Epidermal melanocyte (primary cell): ENCODE results near the gene PREP.

Experiments
- DNase-seq: peaks from one replicate; pipeline ENCODE4 v3.0.0; 2011; ENCODE audit warnings: low spot score; ENCODE audit not compliant: insufficient read length

PREP gene

GRCh38 chr6:105397987-105398386 is 4.9 kb downstream of the PREP start:
- no peak for DNase-seq

GRCh38 chr6:105391705-105392104 is 11.2 kb downstream of the PREP start:
- DNase-seq: no peak

DNA sequence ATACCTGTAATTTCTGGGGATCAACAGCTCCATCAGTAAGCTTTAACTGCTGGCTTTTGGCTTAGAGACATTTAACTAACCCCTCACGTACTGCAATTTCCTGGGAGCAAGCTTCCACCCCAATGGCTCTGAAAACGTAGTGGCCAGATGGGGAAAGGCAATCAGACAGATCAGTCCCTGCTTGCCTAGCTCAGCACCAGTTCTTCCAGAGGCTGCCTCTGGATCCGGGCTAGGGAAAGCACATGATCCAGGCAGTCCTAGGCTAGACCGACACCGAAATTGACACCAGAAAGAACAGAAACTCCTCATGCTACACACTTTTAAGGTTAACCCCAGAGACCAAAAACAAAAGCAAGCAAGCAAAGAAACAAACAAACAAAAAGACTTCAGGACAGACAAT is 13.3 kb downstream of the PREP start:
- DNase-seq: no peak

- DNase-seq: no peak
These were observed 14.5 kb downstream of the PREP start for GRCh38 chr6:105388392-105388791.

- no peak for DNase-seq
These were observed 18.9 kb downstream of the PREP start for GRCh38 chr6:105384004-105384403.

DNA sequence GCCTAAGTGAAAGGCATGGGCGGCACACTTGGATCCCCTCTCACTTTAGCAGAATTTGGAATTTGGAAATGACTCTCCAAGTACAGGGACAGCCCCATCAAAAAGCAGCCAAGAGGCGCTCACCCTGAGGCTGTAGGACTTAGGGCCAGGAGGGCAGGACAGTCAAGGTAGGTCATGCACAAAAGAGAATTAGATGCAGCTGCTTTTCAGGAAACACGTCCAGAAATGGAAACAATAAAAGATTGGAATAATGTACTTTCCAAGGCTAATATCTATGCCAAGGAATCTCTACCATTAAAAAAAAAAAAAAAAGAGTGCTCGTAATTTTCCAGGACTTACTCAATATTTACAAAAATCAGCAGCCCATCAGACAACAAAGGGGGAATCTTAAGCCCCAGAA is 19.9 kb downstream of the PREP start:
- DNase-seq: no peak

- DNase-seq: no peak
These were observed 20.4 kb downstream of the PREP start for GRCh38 chr6:105382496-105382895.

GRCh38 chr6:105380634-105381033 is 22.2 kb downstream of the PREP start:
- DNase-seq: no peak

DNA sequence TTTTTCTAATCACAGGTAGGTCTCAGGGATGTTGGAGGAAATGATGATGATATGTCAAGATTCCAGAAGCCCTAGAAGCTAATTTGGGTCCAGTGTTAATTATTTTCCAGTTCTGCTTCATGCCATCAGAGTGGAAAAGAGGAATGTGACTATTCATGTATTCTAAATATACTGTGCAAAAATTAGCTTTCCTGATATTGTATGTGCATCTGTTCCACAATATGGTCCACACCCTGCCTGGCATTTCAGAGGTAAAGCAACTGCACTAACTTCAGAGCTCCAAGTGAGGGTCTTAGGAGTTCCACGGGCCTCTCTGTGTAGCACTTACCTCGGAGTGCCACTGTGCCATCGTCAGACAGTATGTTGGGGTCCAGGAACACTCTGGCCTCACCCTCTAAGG is 27.1 kb downstream of the PREP start:
- DNase-seq: no peak

- no peak for DNase-seq
These were observed 28.9 kb downstream of the PREP start for GRCh38 chr6:105374010-105374420.

DNA sequence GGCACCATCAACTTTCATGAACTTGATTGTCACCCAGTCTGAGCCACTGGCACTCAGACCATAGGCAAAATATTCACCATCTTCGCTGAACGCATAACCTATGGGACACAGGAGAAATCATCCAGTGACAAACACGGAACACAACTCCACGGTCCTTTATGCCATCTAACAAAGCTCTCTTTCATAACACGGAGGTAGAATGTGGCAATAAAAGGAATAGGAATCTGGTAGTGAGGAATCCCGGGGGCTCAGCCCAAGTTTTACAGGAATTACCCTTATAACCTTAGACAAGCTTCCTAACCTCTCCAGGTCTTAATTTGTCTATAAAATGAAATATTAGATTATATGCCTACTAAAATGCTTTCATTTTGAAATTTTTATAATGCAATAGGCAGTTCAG is 29.4 kb downstream of the PREP start:
- DNase-seq: no peak

- DNase-seq: no peak
These were observed 30.1 kb downstream of the PREP start for GRCh38 chr6:105372849-105373182.

- DNase-seq: no peak
These were observed 30.6 kb downstream of the PREP start for GRCh38 chr6:105372142-105372848.

DNA sequence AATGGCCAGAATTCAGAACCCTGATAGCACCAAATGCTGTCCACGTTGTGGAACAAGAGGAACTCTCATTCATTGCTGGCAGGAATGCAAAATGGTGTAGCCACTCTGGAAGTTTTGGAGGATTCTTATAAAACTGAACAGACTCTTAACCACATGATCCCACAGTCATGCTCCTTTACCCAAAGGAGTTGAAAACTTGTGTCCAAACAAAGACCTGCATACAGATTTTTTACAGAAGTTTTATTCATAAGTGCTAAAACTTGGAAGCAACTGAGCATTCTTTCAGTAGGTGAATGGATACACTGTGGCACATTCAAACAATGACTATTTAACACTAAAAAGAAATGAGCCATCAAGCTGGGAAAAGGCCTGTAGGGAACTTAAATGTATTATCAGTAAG is 32.5 kb downstream of the PREP start:
- DNase-seq: peak; percentile 44

DNA sequence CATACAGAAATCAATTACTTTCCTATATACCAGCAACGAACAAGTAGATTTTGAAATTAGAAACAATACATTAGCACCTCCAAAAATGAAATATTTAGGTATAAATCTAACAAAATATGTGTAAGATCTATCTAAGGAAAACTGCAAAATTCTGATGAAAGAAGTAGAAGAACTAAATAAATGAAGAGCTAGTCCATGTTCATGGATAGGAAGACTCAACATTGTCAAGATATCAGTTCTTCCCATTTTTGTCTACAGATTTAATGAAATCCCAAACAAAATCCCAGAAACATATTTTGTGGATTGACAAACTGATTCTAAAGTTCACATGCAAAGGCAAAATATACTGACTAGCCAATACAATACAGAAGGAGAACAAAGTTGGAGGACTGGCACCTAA is 33.7 kb downstream of the PREP start:
- no peak for DNase-seq

GRCh38 chr6:105364243-105364642 is 38.6 kb downstream of the PREP start:
- DNase-seq: no peak

DNA sequence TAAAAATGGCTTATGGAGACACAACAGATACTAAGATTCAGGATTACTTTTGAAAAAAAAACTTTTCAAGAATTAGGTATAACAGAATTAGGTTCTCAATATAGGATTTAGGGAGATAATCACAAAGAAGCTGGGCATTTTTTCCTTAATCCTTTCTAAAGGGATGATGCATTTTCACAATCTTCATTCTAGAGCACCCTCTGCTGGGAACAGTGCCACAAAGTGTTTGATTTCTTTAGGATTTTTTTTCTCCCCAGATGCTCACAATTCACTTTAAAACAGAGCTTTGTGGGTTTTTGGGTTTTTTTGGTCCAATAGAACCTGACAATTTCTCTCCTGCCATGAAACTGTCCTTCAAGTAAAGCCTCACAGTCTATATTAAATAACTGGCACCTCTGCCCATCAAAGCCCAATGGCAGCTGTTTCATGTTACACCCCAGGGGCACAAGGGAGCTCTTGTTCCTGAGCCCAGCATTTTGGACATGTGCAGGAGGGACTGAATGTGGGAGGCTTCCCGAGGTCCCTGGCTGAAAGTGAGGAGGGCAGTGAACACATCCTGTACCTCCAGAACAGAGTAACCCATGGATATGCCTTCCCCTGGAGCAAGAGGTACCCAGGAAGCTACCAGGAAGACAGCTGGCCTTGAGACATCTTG is 39.7 kb downstream of the PREP start:
- DNase-seq: no peak

GRCh38 chr6:105359419-105360370 is 43.2 kb downstream of the PREP start:
- peak; percentile 22 for DNase-seq

GRCh38 chr6:105357165-105357564 is 45.7 kb downstream of the PREP start:
- DNase-seq: no peak

DNA sequence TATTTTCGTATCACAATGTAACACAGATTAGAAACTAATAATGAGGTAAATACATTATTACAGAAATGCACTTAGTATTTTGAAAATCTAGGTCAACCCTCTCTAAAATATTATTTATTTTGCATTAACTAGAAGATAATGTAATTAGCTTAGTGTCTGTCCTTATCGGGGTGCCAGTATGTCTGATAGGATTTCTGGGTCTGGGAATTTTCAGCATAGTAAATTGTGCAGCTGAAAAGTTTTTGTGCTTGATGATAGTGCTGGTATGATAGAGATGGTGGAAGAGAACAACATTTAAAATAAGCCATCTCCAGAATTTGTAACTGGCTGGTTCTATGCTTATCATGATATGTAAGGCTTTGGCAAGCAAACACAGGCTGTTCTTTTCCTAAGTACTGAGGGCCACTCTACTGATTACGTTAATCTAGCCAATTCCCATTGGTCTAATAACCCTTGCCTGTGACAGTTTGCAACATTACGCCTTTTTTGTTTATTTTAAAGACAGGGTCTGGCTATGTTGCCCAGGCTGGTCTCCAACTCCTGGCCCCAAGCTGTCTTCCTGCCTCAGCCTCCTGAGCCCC is 50.8 kb downstream of the PREP start:
- DNase-seq: no peak

DNA sequence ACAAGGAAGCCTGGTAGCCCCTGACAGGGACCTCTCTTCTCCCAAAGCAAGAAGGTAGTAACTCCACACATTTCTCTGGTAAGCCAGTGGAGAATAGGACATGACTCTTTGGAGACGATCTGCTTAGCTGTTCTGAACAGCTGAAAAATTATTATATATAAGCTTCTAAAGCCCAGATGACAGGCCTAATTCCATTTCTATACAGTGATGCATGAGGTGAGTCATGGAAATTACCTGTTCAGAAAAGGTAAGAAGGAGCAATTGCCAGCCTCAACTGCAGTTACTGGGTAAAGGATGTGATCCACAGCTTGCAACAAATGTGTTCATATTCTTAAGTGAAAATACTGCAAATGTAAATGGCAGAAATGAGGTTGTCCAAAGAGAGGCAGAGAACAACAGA is 54.0 kb downstream of the PREP start:
- DNase-seq: no peak

DNA sequence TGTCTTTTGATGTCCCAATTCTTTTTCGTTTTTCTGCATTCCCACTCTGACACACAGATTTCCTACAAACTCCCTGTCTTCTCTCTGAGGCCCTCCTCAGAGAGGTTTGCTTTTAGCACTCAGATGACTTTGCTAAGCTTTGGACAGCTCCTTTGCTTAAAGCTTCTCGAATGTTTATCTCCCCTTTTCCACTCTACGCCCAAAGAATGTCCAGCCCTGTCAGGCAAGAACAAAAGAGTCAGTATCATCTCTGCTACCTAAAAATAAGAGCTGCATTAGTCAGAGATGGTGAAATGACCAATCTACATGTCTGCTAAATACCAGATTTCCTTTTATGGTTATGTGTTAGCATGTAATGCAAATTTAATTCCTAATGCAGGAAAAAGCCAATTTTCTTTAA is 56.8 kb downstream of the PREP start:
- no peak for DNase-seq
